Heart right ventricle (tissue), 16 donors: ENCODE data around the gene PAGE4. TPM values are rescaled to one million over a fixed set of nuclear protein-coding genes. Genes with fewer than 3 reads are reported as not detected.

ENCODE experiments used
- ATAC-seq, 8 donors: fragments of 200-7000 bp; cut with Tn5 transposase; one replicate each; pipeline ENCODE4 v1.9.1; 2020; ENCODE audit warnings: mild to moderate bottlenecking in 8 of 8, moderate library complexity in 8 of 8, moderate number of reproducible peaks in 1 of 8
- DNase-seq, 2 donors: peaks; one replicate each; pipeline ENCODE4 v3.0.0-alpha.2; 2020
- H3K27ac ChIP-seq, 10 donors: fragments of 200-600 bp; sonication (generic) in 2 of 10; one replicate each; pipeline versions ENCODE4 v1.5.0 to v1.8.0; 2020 to 2022; ENCODE audit warnings: mild to moderate bottlenecking in 3 of 10
- H3K27me3 ChIP-seq, 7 donors: fragments of 200-600 bp; one replicate each; pipeline ENCODE4 v1.8.0; 2021 to 2022; ENCODE audit warnings: mild to moderate bottlenecking in 2 of 7
- H3K36me3 ChIP-seq, 9 donors: fragments of 200-600 bp; sonication (generic) in 1 of 9; one replicate each; pipeline versions ENCODE4 v1.5.0 to v1.8.0; 2020 to 2022; ENCODE audit warnings: mild to moderate bottlenecking in 2 of 9
- H3K4me1 ChIP-seq, 9 donors: fragments of 200-600 bp; sonication (generic) in 1 of 9; one replicate each; pipeline versions ENCODE4 v1.5.0 to v1.8.0; 2020 to 2022; ENCODE audit warnings: mild to moderate bottlenecking in 4 of 9
- H3K4me3 ChIP-seq, 10 donors: fragments of 200-600 bp; sonication (generic) in 2 of 10; one replicate each; pipeline versions ENCODE4 v1.5.0 to v1.8.0; 2020 to 2022; ENCODE audit warnings: mild to moderate bottlenecking in 7 of 10, moderate library complexity in 2 of 10
- H3K9me3 ChIP-seq, 11 donors: fragments of 200-600 bp in 10 of 11; sonication (generic) in 2 of 11; one replicate each; pipeline versions ENCODE4 v1.5.0 to v1.8.0; 2013 to 2022; ENCODE audit warnings: mild to moderate bottlenecking in 2 of 11, control low read depth in 1 of 11, moderate library complexity in 1 of 11
- CTCF ChIP-seq, 9 donors: fragments of 200-600 bp; sonication (generic) in 2 of 9; IDR thresholded peaks; one replicate each; pipeline versions ENCODE4 v1.5.0 to v1.8.0; 2021 to 2022; ENCODE audit warnings: antibody characterized with exemption in 9 of 9, mild to moderate bottlenecking in 5 of 9, moderate library complexity in 1 of 9
- WGBS, 2 donors: extraction: QIAGEN DNeasy Blood & Tissue Kit; methylation state at CpG; one replicate each; pipeline ENCODE4 v1.1.7; 2013; ENCODE audit warnings: inconsistent platforms in 1 of 2; 5-methylcytosine and 5-hydroxymethylcytosine counted together
- intact Hi-C, 10 donors: fragments of 100-400 bp; cut with DNase I; formaldehyde crosslinking; loops; one replicate each; pipeline versions ENCODE4 v1.11.1 to v1.14.2; 2022
- polyA plus RNA-seq, 2 donors: library from polyadenylated mRNA; stranded (reverse); fragments of 200-250 nt; gene quantifications; one replicate each; pipeline ENCODE4 v1.2.3, GENCODE V29; 2013
- total RNA-seq, 10 donors: library from RNA; stranded (reverse); fragmentation: NEBNext Ultra II Directional in 3 of 10; extraction: Animal tissue kit (Norgen Biotek cat#: 25700) in 3 of 10; gene quantifications; one replicate each; pipeline versions ENCODE4 v1.2.1 to v1.2.4, GENCODE V29; 2021 to 2023
- donor health status: Arrhythmogenic right ventricular cardiomyopathy.
- donor health status: ischemic (EF 13 %, LVEDD 7.1; RV severe dilation, severe dysfunction).
- donor health status: healthy with polysubstance abuse.
- donor health status: DM: no; HTN: yes; CAD: no.
- donor health status: DM: no; HTN: no; CAD: no.
- donor health status: ischemic (EF 25% LVEDD 6.9; RV normal size, moderate dysfunction).
- donor health status: ischemic (EF 25% LVEDD 5.7; RV mildly dilated, moderate dysfunction).
- donor health status: healthy.
- donor health status: DM: yes; HTN: yes; CAD: no.
- donor health status: Ischemic cardiomyopathy.
- donor health status: ischemic (EF 35%, LVEDD 5.7; RV mildly dilated, moderate dysfunction).
- donor health status: nonischemic (EF 11% LVEDD 7.7; RV severe dilation, severe dysfunction).
- donor health status: DM: yes; HTN: yes; CAD: no.
- donor health status: PGD.
- donor health status: ischemic (EF 29% LVEDD 5.4; RV normal size, mild dysfunction).
- donor health status: nonischemic (EF 23%, LVEDD 6.1; RV moderate dilation, normal function).

PAGE4 gene
- total and polyA plus RNA-seq, 12 donors, result not detected

- Histone ChIP-seq H3K4me3 (no peak overlapping the region), H3K27me3 (peaks cover 0 to 39% (median 0%) of the 10 kb centered on the region in 7 donors), H3K27ac (no peak overlapping the region), H3K9me3 (peaks cover 0 to 8% (median 0%) of the 10 kb centered on the region in 11 donors), H3K4me1 (no peaks in the 10 kb centered on the region), H3K36me3 (no peaks in the 10 kb centered on the region)
- WGBS, 2 donors, result 84 to 96% methylated on average over 4 of the region's 4 CpGs
- TF ChIP-seq CTCF (IDR thresholded peaks at IDR 0.05), result no peak
- intact Hi-C loops, result loop anchor here in 1 of 10 donors (5.0 kb wide), 1 partner anchor 1964 kb away; no protein-coding TSS in a partner anchor
- ATAC-seq (no peak), DNase-seq (no peak)
These were observed 16.7 kb downstream of the PAGE4 start for GRCh38 chrX:49845701-49846403.

DNA sequence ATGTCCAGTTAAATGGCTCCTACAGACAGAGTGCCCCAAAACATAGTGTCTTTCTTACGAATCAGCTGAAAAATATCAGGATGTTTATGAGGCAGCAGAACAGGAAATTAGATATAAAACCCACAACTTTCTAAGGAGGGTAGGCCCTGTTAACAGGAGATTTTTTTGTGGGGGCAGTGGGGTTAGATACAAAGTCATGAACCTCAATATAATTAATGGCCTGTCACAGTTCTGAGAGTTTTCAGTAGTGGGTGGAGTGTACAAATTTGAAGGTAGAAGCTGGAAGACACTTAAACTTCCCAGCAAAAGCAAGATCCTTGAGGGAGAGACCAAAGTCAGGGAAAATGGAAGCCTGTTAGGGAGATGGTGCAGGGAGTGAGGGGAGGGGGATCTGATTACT is 17.4 kb downstream of the PAGE4 start:
- Histone ChIP-seq H3K27me3 (peaks cover 0 to 41% (median 0%) of the 10 kb centered on the region in 7 donors), H3K4me3 (no peak overlapping the region), H3K4me1 (no peaks in the 10 kb centered on the region), H3K27ac (no peak overlapping the region), H3K36me3 (no peaks in the 10 kb centered on the region), H3K9me3 (peaks cover 0 to 8% (median 0%) of the 10 kb centered on the region in 11 donors)
- DNase-seq (no peak), ATAC-seq (no peak)
- intact Hi-C loops, result loop anchor here in 1 of 10 donors (5.0 kb wide), 1 partner anchor 1964 kb away; no protein-coding TSS in a partner anchor
- TF ChIP-seq CTCF (IDR thresholded peaks at IDR 0.05), result no peak
- 48 to 83% methylated on average over 1 of the region's 1 CpG for WGBS, 2 donors

DNA sequence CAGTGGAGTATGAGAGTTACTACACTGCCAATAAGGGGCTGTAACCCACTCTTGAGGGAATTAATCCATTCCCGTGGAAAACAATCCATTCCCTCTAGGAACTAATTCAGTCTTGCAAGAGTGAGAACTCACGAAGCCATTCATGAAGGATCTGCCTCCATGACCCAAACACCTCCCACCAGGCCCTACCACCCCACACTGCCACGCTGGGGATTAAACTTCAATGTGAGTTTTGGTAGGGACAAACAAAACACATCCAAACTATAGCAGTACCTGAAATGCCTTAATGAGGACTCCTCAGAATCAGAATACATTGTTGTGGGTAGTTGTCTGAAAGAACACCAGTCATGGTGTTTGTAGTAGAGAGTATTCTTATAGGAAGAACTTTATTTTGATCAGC is 19.2 kb downstream of the PAGE4 start:
- DNase-seq (no peak), ATAC-seq (no peak)
- WGBS, 2 donors, result 90 to 97% methylated on average over 3 of the region's 3 CpGs
- TF ChIP-seq CTCF (IDR thresholded peaks at IDR 0.05), result no peak
- Histone ChIP-seq H3K4me1 (no peaks in the 10 kb centered on the region), H3K36me3 (no peaks in the 10 kb centered on the region), H3K27me3 (peaks cover 0 to 48% (median 0%) of the 10 kb centered on the region in 7 donors), H3K4me3 (no peak overlapping the region), H3K27ac (no peak overlapping the region), H3K9me3 (peaks cover 0 to 8% (median 0%) of the 10 kb centered on the region in 11 donors)
- intact Hi-C loops, result loop anchor here in 1 of 10 donors (5.0 kb wide), 1 partner anchor 1966 kb away; no protein-coding TSS in a partner anchor

DNA sequence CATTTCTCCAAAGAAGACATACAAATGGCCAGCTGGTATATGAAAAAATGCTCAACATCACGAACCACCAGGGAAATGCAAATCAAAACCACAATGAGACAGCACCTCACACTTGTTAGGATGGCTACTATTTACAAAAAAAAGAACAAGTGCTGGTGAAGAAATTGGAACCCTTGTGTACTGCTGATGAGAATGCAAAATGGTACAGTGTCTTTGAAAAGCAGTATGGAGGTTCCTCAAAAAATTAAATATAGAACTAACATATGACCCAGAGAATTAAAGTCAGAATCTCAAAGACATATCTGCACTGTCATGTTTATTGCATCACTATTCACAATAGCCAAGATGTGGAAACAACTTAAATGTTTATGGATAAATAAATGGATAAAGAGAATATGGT is 20.9 kb downstream of the PAGE4 start:
- Histone ChIP-seq H3K4me1 (no peaks in the 10 kb centered on the region), H3K36me3 (no peaks in the 10 kb centered on the region), H3K27ac (no peak overlapping the region), H3K9me3 (peaks cover 0 to 8% (median 0%) of the 10 kb centered on the region in 11 donors), H3K4me3 (no peak overlapping the region), H3K27me3 (peaks cover 0 to 53% (median 0%) of the 10 kb centered on the region in 7 donors)
- DNase-seq (no peak), ATAC-seq (no peak)
- no peak for TF ChIP-seq CTCF (IDR thresholded peaks at IDR 0.05)
- intact Hi-C loops, result no loop called here
- 81% methylated on average over 1 of the region's 1 CpG for WGBS, 2 donors
